Measurements from ENCODE around the gene HPSE2. TPM values are rescaled to one million over a fixed set of nuclear protein-coding genes. Genes with fewer than 3 reads are reported as not detected.

HPSE2 gene
- polyA plus RNA-seq, 1 experiment: not detected

DNA sequence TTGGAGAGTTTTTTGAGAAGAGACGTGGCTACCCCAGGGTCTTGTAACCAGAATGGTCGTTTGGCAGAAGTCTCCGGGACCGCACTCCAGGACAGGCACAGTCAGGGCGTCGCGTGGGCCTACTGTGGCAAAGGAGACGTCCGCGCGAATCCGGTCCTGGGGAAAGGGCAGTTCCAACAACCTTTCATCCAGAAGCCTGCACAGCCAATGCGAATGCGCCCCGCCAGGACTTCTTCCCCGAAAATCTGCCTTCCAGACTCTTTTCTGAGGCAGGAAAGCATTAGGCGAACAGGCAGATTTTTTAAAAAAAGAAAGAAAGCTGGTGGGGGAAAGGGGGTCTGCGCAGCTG, 2.0 kb downstream of the HPSE2 start:
- peak overlapping the region; percentile 42 for H3K4me3 ChIP-seq (ENCODE audit: low read depth, low read length)
- no peaks in the 10 kb centered on the region for H3K36me3 ChIP-seq (ENCODE audit: control insufficient read depth, insufficient read depth, low read length)
- POLR2A ChIA-PET: no interaction called here
- TF ChIP-seq, protein P1, sequence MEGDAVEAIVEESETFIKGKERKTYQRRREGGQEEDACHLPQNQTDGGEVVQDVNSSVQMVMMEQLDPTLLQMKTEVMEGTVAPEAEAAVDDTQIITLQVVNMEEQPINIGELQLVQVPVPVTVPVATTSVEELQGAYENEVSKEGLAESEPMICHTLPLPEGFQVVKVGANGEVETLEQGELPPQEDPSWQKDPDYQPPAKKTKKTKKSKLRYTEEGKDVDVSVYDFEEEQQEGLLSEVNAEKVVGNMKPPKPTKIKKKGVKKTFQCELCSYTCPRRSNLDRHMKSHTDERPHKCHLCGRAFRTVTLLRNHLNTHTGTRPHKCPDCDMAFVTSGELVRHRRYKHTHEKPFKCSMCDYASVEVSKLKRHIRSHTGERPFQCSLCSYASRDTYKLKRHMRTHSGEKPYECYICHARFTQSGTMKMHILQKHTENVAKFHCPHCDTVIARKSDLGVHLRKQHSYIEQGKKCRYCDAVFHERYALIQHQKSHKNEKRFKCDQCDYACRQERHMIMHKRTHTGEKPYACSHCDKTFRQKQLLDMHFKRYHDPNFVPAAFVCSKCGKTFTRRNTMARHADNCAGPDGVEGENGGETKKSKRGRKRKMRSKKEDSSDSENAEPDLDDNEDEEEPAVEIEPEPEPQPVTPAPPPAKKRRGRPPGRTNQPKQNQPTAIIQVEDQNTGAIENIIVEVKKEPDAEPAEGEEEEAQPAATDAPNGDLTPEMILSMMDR (IDR thresholded peaks at IDR 0.05; ENCODE audit: insufficient read depth, low read depth, low read length): no peak
- peaks cover 44% of the 10 kb centered on the region for H3K27me3 ChIP-seq (ENCODE audit: control insufficient read depth, insufficient read depth, low read length)
- DNase-seq (ENCODE audit: low read depth): no peak
- CTCF ChIA-PET: interaction anchor here (1.8 kb wide), 1 partner anchor 13 kb away, joined by 7 read pairs; no protein-coding TSS in a partner anchor

DNA sequence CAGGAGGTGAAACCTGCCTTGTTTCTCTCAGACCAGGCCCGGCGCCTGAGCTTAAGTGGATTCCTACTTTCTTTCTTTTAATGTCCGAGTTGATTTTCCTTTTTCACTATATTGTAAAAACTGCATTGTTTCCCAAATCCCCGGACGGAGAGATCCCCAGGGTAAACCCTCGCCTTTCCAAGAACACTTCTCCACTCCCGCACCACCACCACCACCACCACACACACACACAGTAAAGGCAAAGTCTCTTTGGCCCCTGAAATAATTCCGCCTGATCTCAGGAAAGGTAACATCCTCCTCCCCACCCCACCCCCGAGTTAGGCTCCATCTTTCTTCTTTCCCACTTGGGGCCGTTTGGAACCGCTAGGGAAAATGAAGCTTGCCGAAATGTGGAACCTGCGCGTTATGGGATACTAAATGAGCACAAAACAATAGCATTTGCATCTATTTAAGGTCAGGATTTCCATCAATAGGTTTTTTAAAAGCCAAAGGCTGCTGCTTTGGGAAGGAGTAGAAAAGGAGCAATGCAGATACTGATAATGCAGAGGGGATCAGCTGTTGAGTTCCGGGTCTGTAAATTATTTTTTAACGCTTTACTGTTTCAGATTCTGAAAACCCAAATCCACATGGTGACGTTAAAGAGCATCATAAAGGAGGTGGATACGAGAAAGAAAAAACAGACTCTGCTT, 2.5 kb downstream of the HPSE2 start:
- TF ChIP-seq, protein P1 (IDR thresholded peaks at IDR 0.05; ENCODE audit: insufficient read depth, low read depth, low read length): no peak
- Histone ChIP-seq H3K36me3 (ENCODE audit: control insufficient read depth, insufficient read depth, low read length) (no peaks in the 10 kb centered on the region), H3K4me3 (ENCODE audit: low read depth, low read length) (no peak overlapping the region), H3K27me3 (ENCODE audit: control insufficient read depth, insufficient read depth, low read length) (peaks cover 44% of the 10 kb centered on the region)
- ChIA-PET POLR2A (no interaction called here), CTCF (interaction anchor here (0.6 to 1.8 kb wide), 3 partner anchors 11 to 17 kb away, joined by 3 to 7 read pairs (median 5); no protein-coding TSS in a partner anchor)
- no peak for DNase-seq (ENCODE audit: low read depth)

DNA sequence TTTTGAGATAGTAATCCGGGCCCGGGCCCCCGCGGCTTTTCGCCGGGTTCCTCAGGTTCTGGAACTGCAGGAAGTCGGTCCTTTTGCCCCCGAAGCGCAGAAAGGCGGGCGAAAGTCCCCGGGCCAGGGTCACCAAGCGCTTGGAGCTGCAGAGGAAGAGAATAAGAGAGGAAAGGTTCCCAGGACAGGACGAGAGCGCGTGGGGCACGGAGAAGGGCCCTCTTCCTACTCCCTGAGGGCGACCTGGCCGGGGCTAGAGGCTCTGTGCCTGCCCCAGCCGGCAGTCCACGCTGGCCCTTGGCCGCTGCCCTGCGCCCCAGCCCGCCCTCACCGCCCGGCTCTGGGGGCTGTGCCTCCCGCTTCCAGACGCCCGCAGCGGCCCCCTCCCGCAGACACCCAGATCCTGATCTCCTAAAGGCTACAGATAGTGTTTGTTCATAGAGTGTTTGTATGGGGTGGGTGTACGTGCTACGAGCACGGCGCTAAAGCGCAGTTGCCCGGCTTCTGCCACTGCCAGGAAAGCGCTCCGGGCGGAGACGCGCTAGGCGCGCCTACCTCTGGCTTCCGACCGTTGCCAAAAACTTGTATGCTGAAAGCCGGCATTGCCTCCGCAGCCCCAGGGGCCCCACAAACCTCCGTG, 3.2 kb downstream of the HPSE2 start:
- peaks cover 44% of the 10 kb centered on the region for H3K27me3 ChIP-seq (ENCODE audit: control insufficient read depth, insufficient read depth, low read length)
- TF ChIP-seq, protein P1 (IDR thresholded peaks at IDR 0.05; ENCODE audit: insufficient read depth, low read depth, low read length): no peak
- no peaks in the 10 kb centered on the region for H3K36me3 ChIP-seq (ENCODE audit: control insufficient read depth, insufficient read depth, low read length)
- POLR2A ChIA-PET: no interaction called here
- CTCF ChIA-PET: interaction anchor here (0.6 to 1.1 kb wide), 2 partner anchors 10 to 18 kb away, joined by 3 to 5 read pairs; no protein-coding TSS in a partner anchor
- no peak for DNase-seq (ENCODE audit: low read depth)
- no peak overlapping the region for H3K4me3 ChIP-seq (ENCODE audit: low read depth, low read length)

DNA sequence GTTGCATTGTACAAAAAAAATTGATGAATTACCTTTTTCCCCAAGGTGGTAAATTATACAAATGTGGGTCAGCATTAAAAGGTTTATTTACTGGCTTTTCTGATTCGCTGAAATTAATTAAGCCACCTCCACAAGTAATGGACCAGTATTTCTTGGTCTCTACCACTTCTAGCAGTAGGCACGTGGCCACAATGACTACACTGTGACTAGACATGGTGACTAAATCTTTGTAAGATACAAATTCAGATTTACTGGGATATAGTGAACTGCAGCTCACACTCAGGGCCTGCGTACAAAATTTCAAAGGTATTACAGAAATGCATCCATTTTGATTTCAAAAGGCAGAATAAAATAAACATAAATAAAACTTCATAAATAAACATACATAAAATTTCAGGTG, 10.9 kb downstream of the HPSE2 start:
- no peak for DNase-seq (ENCODE audit: low read depth)
- TF ChIP-seq, protein P1 (IDR thresholded peaks at IDR 0.05; ENCODE audit: insufficient read depth, low read depth, low read length): no peak
- no peak overlapping the region for H3K4me3 ChIP-seq (ENCODE audit: low read depth, low read length)
- H3K36me3 ChIP-seq (ENCODE audit: control insufficient read depth, insufficient read depth, low read length): no peaks in the 10 kb centered on the region
- H3K27me3 ChIP-seq (ENCODE audit: control insufficient read depth, insufficient read depth, low read length): 0 out of 2 replicates have a peak, but pooled peaks cover 2% of the 10 kb centered on the region
- ChIA-PET POLR2A (no interaction called here), CTCF (no interaction called here)

DNA sequence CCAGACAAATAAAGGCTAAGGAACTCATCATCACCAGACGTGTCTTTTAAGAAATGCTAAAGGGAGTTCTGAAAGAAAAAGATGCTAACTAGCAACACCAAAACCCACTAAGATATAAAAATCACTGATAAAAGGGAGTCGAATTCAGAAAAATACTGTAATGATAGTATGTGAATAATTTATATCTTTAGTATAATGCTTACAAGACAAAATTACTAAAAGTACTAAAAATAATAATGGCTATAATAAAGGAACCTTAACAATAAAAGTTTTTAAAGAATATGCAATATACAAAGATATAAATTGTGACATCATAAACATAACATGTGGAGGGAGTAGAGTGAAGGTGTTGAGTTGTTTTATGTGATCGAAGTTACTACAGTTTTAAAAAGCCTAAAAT, 28.3 kb downstream of the HPSE2 start:
- no peak for DNase-seq (ENCODE audit: low read depth)
- ChIA-PET CTCF (no interaction called here), POLR2A (no interaction called here)
- TF ChIP-seq, protein P1 (IDR thresholded peaks at IDR 0.05; ENCODE audit: insufficient read depth, low read depth, low read length): no peak
- Histone ChIP-seq H3K4me3 (ENCODE audit: low read depth, low read length) (no peak overlapping the region), H3K36me3 (ENCODE audit: control insufficient read depth, insufficient read depth, low read length) (no peaks in the 10 kb centered on the region), H3K27me3 (ENCODE audit: control insufficient read depth, insufficient read depth, low read length) (no peaks in the 10 kb centered on the region)

All from BJ (cell line).